Non-pigmented ciliary epithelial cell (primary cell): ENCODE data around the gene C3orf22.

ENCODE experiments used
- DNase-seq: peaks from one replicate; pipeline ENCODE4 v3.0.0-alpha.2; 2010; ENCODE audit warnings: low read depth

The C3orf22 gene

DNA sequence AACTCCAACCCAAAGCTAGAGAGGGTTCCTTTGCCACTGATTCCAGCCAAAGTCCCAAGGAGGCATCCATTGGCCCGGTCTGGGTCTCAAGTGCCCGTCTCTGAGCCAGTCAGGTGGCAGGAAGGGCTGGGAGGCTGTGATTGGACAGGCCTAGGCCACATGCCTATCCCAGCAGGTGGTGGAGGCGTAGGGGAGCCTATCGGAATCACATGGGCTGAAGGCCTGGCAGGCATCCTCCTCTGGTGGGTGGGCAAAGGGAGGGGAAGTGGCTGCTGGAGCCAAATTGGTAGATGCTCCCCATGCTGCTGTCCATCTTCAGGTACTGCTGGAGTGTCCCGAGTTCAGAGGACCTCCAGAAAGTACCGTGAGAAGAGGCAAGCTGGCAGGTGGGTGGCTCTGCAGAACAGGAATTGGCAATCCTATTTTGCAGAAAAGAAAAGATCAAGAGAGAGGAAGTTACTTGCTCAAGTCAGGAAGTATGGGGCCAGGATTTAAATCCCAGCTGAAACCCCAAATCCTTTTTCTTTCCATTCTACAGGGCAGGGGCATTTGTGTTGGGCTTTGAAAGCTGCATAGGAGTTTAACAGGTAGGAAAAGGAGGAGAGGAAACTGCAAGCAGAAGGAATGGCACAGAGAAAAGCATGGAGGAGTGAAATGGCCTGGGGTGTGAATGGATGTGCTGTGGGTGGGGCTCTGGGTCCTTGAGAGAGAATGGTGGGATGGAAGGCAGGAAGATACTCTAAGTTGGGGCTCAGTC is 31.1 kb downstream of the C3orf22 start:
- no peak for DNase-seq

DNA sequence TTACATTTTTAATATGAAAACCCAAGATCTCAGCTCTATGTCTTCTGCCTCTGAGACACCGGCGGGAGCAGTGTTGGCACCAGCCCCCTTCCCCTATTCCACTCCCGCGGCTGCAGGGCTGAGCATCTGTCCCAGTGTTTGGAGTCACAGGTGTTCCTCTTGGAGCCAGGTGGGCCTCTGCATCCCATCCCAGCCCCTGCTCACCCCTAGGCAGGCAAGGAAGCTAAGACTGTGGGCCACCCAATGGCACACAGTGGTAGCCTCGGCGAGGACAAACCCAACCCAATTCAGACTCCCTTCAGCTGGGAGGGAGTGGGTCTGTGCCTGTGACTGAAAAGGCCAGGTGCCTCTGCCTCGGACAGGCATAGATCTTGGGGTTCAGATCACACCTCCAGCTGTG is 31.7 kb downstream of the C3orf22 start:
- no peak for DNase-seq

DNA sequence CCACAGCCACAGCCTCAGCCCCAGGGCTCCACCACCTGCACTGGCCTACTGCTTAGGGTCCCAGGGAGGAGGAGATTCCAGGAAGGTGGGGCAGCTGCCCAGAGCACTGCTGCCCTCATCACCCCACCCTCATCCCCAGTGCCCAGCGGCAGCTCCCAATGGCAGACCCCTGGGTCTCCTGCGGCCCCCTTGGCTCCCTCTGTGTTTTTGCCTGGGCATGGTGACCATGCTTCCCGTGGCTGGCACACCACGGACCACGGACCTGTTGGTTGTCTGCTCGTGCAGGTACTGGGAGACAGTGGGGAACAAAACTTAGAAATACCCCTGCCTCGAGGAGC is 32.1 kb downstream of the C3orf22 start:
- no peak for DNase-seq

DNA sequence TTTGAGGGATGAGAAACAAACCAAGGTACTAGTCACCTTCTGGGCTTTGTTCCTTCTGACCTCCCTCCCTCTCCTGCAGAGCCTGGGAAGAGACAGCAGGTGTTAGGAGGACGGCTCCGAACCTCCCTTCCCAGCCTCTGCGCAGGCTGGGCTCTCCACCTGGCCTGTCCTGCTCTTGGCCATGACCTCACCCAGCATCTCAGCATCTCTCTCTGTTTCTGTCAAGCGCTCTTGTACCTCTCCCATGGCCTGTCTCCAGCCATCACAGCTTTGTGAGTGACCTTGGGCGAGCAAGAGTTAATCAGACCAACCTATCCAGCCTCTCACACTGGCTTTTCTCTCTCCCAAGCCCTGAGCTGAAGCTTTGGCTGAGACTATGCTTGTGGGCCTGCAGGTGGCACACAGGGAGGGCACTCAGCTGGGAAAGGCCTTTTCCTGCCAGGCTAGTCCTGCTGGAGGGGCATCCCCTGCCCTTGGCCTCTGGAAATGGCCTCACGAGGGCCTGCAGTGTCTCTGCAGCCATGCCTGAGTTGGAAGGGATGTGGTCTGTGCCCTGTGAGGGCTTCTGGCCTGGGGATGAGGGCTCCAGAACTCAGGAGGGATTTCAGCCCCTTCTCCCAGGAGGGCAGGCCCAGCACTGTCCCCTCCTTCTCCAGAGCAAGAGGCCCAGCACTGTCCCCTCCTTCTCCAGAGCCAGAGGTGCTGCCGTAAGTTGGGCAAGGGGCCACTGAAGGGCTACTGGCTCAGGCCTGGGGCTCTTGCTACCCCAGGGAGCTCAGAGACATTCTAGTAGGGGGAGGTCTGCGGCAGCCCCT is 32.7 kb downstream of the C3orf22 start:
- no peak for DNase-seq

DNA sequence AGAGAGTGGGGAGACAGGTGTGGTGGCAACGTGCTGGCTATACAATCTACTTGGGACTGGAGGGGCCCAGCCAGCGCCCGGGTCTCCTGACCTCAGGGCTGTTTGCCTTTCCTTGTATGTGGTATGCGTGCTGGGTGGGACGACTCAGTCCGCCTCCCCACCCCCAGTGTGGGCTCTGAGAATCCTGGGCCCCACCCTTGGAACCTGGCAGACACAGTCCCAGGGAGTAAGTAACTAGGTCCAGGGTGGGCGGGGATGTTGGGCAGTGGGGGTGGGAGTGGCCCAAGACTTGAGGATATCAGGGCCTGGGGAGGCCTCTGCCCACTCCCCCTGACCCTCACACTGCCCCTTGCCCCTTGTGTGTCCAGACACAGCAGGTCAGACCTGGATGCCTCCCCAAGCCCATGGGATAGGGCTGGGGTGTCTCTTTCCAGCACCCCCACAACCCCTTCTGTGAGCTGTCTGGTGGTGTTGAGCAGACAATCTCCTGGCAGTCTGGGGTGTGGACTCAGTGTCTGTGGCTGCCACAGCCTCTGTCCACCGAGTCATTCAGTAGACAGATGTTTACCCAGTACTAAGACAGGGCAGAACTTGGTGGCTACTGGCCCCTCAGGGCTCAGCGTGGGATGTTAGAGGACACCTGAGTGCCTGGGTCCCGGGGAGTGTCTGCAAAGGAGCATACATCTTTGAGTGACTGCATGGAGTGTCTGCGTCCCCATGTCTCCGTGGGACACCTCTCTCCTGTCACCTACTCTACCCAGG is 33.5 kb downstream of the C3orf22 start:
- no peak for DNase-seq

DNA sequence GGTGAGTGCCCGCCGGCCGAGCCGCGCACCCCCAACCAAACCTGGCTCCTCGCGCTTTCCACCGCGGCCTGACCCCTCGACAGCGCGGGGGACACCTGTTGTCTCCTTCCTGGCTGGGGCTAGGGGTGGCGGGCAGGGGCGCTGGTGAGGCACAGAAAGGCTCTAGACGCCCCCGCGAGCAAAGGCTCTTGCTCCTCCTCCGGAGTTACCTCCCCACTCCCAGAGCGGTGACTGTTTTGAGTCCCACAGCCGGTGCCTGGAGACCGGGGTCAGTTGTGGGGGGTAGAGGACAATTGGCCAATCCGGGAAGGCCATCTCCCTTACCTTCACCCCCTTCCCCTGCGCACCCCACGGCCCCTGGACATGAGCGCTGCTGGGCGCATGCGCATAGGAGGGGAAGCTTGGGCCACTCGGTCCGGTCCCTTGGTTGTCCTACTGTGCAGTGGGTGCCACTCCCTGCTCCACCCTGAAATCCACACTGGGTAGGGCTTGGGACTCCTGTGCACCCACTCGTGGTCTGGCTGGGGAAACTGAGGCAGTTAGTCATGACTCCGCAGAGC is 34.2 kb downstream of the C3orf22 start:
- no peak for DNase-seq

DNA sequence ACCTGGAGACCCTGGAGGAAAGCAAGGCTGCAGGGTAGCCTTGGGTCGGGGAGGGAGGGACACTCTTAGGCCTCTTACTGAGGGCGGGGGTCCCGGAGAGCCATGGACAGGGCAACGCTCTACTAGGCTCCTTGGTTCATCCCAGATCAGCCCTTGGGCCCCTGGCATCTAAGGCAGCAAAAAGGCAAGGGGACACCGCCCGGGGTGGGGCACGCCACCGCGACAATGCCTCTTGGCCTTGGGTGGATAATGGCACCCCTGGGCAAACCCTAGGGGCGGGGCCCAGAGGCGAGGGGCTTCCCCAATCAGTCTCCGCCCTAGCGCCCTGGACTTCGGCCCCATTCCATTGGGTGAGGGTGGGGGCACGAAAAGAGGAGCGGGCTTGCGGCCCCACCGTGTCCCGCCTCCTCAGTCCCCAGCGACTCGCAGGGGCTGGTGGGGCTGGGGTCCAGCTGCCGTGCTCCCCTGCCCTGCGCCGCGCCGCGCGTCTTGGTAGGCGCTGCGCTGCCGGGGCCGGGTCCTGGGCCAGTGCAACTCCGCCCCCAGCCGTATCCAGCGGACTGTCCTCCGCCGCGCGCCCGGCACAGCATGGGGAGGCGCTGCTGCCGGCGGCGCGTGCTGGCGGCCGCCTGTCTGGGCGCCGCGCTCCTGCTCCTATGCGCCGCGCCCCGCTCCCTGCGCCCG is 34.8 kb downstream of the C3orf22 start, which contains the start of gene CHST13:
CHST13 (plus strand) TSS at position 411 of the 684 bp plus-strand sequence; CDS start at position 589, 178 bp downstream.
- no peak for DNase-seq

DNA sequence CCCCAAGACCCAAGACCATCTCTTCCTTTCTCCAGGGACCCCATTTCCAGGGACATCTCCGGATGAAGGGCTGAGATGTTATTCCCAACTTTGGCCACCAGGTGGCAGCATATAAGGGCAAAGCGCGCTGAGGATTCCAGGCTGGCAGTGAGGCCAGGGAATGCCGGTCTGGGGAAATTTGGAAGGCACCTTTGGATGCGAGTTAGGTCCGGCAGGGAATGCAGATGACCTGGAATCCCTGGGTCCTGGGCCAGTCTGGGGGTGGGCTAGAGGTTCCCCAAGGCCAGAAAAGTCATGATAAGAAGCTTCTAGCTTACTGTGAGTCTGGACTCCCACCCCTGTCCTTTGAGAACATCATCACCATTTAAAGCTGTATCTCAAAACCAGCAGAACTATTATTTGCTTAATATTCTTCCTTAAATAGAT is 36.4 kb downstream of the C3orf22 start:
- no peak for DNase-seq

DNA sequence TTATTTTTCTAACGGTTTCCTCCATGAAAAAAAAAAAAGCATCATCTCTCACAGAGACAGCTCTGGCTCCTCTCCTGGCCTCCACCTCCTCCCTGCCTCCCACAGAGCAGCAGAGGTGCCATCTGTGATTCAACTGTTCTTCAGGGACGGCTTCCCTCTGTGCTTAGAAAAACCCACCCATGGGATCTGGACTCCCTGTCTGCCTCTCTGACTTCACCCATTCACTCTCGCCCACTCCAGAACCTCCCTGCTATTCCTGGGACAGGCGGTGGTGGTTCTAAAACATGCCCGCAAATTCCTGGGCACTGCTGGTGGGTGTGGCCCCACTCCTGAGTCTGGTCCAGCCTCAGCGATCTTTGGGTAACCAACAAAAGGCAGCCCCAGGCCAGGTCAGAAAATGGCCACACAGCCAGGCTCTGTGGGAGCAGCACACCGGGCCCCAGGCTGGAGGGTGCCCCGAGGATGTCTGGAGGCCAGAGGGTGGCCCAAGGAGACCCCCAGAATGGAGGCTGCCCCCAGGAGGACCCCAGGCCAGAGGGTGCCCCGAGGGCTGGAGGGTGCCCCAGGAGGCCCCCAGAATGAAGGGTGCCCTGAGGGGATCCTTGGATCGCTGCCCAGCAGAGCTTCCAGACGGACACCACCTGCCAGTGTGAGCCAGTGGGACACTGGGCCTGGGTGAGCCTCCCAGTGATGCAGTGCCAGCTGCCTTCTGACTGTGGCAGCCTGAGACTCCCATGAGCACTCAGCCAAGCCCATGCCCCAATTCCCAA is 37.4 kb downstream of the C3orf22 start:
- DNase-seq, result no peak

DNA sequence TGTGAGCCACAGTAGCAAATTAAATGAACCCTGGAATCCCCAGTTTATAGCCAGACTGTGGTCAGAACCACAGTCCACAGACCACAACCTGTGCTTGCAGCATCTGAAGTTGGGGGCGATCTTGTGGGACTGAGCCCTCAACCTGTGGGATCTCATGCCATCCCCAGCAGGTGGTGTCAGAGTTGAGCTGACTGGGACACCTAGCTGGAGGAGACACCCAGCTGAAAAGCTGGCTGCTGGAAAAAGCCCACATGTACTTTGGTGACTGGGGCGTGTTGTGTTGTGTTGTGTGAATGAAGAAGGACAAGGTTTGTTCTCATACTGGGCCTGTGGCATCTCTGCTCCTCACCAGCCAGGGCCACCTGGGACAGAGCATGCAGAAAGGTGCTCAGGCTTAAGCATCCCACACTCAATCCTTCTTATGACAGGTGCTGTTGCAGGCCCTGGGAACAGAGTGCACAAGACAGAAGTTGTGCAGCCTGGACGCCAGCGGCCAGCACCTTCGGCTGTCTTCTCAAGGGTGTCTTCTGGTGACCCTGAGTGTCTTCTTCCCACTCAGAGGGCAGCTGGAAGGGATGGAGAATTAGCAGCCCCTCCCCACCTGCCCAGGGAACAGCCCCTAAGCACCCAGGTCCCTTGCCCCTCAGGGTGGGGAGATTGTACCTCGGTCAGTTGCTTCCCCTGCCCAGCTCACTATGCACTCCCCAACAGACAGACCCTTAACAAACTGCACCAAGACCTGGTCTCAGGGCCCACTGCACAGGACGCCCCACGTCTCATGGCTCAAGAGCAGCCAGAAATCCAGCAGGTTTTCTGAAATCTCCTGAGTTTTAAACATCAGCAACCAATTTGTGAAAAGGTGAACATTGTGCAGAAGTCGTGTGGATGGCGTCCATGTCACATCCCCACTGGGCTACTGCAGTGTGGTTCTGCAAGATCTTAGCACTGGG is 39.0 kb downstream of the C3orf22 start:
- no peak for DNase-seq

DNA sequence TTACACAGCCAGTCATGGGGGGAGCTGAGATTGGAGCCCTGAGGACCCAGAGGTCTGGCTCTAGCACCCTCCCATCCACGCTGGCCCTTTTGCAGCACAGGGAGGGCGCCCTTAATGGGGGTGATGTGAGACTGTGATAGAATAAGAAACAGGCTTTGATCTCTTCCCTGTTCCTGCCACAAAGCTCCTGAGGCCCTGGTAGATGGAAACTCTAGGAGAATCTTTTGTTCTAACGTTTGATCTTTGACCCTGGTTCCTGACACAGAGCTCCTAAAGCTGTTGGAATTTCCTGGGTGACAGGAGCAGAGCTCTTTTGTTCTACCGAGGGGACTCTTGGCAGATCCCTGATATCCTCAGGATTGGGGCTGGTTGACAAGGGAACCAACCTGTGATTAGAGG is 40.0 kb downstream of the C3orf22 start:
- no peak for DNase-seq

DNA sequence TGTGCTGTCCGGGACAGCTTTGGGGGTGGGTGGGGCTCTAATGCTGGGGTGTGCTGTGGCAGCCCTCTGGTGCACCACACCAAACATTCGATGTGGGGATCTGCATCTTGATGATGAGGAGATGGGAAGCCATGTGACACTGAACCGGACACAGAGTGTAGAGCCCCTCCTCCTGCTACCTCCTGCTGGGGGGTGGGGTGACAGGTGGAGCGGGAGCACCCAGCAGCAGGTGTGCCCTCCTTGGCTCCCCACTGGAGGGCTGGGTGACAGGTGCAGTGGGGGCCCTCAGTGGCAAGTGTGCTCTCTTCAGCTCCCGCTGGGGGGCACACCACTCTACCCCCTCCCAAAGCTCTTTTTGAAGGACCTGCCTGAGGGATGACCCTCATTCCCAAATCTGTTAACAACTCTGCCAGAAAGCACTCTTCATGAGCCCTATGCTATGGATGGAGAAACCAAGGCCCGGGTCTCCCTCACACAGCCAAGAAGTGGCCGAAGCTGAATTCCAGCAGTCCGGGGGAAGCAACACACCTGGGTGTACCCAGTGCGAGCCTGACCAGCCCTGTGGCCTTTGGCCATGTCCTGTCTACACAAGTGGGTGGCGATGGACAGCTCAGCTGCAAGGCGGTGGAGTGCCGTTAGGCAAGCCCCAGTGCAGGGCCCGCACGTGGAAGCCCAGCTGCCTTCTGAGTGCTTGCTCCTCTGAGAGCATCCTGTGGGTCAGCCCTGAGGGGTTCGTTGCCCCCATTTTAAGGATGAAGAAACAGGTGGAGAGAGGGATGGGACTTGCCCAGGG is 40.5 kb downstream of the C3orf22 start:
- DNase-seq, result no peak

DNA sequence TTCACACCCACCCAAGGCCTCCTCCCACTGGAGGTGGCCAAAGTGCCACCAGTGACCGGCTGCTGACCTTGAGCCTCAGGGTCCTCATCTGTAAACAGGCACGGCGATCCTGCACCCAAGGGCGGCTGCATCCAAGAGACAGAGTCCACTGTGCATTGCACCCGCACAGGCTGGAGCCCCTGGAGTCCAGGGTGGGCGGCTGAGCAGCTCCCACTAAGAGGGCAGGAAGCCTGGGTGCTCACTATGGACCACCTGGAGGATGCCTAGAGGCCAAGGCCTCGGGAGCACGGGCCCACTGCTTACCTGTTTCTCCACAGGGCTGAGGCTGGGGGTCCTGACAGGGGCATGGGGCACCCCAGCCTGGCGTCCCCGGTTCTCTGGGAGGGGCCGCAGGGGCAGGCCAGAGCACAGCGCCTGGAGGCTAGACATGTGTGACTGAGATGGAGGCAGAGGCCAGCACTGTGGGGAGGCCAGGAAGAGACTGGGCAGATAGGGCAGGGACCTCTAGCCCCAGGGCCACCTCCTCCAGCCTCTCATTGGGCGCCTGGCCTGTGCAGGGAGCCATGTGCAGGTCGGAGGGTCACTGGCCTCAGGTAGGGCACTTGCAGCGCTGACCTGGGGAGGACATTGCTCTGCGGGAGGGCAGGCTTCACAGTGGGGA is 41.3 kb downstream of the C3orf22 start, which contains the start of gene UROC1:
UROC1 (minus strand) TSS at position 483 of the 661 bp plus-strand sequence; CDS start at position 429, 54 bp downstream.
- DNase-seq, result no peak

DNA sequence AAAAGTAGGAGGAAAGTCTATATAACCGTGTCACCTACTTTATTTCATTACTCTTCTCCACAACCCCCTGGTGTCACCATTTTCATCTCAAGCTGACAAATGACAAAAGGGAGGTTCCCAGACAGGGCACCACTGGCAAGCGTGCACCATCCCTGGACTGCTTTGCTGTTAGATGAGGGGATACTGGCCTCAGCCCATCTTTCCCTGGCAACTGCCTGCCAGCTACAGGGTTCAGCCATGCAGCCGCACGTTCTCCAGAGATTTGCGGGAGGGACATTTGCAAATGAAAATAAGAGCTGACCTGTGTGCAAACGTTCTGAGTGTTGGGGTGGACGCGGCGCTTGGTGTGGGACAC is 41.8 kb downstream of the C3orf22 start:
- DNase-seq, result no peak

DNA sequence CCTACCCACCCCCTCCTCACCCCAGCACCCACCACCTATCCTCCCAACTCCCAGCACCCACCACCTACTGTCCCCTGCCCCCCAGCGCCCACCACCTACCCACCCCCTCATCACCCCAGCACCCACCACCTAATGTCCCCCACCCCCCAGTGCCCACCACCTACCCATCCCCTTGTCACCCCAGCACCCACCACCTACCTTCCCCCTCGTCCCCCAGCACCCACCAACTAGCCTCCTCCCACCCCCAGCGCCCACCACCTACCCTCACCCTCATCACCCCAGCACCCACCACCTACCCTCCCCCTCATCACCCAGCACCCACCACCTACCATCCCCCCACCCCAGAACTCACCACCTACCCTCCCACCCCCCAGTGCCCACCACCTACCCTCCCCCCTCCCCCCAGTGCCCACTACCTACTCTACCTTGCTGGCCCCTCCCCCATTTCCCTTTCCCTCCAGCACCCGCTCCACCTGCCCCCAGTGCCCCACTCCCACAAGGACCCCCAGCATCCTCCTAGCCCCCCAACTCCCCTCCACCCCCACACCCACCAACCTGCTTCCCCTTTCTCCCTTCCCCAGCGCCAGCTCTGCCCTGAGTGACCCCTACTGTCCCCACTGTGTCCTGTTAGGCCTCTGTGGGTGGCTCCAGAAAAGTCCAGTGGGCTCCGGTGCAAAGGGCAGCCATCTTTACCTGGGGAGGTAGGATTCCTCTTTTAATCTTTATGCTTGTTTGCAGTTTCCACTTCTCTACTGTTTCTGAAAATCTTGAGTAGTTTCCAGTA is 42.4 kb downstream of the C3orf22 start:
- no peak for DNase-seq

DNA sequence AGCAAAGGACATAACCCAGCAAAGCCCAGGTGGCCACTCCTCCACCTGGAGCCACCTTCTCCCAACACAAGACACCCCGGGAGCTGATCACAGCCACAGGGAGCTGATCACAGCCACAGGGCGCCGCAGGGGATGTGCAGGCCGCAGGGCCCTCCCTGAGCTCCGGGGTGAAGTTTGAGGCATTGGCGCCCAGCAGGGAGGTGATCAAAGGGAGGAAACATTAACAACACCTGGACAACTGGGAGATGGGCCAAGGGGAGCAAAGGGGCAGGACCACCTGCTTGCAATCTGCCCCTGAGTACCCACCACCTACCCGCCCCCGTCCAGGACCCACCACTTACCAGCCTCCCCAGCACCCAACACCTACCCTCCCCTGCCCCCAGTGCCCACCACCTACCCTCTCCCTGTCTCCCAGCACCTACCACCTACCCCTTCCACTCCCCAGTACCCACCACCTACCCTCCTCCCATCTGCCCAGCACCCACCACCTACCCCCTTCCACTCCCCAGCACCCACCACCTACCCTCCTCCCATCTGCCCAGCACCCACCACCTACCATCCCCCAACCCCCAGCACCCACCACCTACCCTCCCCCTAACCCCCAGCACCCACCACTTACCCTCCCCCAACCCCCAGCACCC is 43.5 kb downstream of the C3orf22 start:
- no peak for DNase-seq

DNA sequence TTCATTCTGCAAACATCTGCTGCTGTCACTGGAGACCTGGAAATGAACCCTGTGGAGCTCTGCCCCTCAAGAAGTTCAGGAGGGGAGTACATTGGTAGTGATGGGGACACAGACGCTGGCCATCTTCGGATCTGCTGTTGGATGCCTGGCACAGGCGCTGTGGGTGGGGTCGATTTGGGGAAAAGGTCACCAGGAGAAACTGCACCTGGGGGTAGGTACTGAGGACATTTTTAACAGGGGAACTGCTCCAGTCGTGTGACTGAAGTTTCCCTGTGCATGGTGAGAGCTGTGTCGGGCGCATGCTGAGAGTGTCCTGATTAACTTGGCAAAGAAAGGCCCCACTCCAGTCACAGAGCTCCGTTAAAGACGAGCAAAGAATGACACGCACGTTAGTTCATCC is 44.6 kb downstream of the C3orf22 start:
- no peak for DNase-seq
